Mesothelial cell of epicardium (in vitro differentiated cells): ENCODE measurements around the gene DNMT1. TPM values are rescaled to one million over a fixed set of nuclear protein-coding genes. Genes with fewer than 3 reads are reported as not detected.
"Not testable (repeated sequence)": the region's sequence is repeated elsewhere in the genome, so short reads cannot be mapped to it uniquely, and the experiment has no call there.

Experiments used
- DNase-seq, 2 experiments: peaks; one replicate each; pipeline ENCODE4 v3.0.0; 2021; ENCODE audit warnings: low spot score in 2 of 2; ENCODE audit not compliant: unreplicated experiment in 2 of 2
- H3K27ac Mint-ChIP-seq: 2 replicates; pipeline ENCODE4 v1.8.0; 2021; ENCODE audit warnings: mixed read lengths
- H3K27me3 Mint-ChIP-seq: 2 replicates; pipeline ENCODE4 v1.8.0; 2021; ENCODE audit warnings: low read depth, mixed read lengths
- H3K36me3 Mint-ChIP-seq: 2 replicates; pipeline ENCODE4 v1.8.0; 2021; ENCODE audit warnings: mixed read lengths
- H3K4me1 Mint-ChIP-seq: 2 replicates; pipeline ENCODE4 v1.8.0; 2021; ENCODE audit warnings: mixed read lengths
- H3K4me3 Mint-ChIP-seq: 2 replicates; pipeline ENCODE4 v1.8.0; 2021; ENCODE audit warnings: mild to moderate bottlenecking, moderate library complexity, mixed read lengths
- H3K9me3 Mint-ChIP-seq: 2 replicates; pipeline ENCODE4 v1.8.0; 2021; ENCODE audit warnings: mixed read lengths
- CTCF ChIP-seq: fragments of 200-600 bp; sonication (generic); IDR thresholded peaks from one replicate; pipeline ENCODE4 v1.5.0; 2021; ENCODE audit warnings: antibody characterized with exemption; ENCODE audit not compliant: unreplicated experiment
- total RNA-seq: library from RNA; stranded (reverse); gene quantifications from 3 replicates; pipeline ENCODE4 v1.2.1, GENCODE V29; 2021

Gene DNMT1
- total RNA-seq, 1 donor from 2014 or later = 110 TPM

DNA sequence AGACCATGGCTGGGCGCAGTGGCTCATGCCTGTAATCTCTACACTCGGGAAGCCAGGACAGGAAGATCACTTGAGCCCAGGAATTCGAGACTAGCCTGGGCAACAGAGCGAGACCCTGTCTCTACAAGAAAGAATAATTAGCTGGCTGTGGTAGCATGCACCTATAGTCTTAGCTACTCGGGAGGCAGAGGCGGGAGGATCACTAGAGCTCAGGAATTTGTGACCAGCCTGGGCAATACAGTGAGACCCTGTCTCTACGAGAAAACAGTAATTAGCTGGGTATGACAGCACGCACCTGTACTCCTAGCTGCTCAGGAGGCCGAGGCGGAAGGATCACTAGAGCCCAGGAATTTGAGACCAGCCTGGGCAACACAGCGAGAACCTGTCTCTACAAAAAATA is 7.4 kb downstream of the DNMT1 start:
- Mint-ChIP-seq H3K27ac (no peak overlapping the region), H3K4me3 (no peak overlapping the region), H3K27me3 (no peaks in the 10 kb centered on the region), H3K36me3 (peaks cover 2% of the 10 kb centered on the region), H3K4me1 (peaks cover 10% of the 10 kb centered on the region), H3K9me3 (no peaks in the 10 kb centered on the region)
- no peak for DNase-seq
- TF ChIP-seq CTCF = no peak

GRCh38 chr19:10184636-10185035 is 10.1 kb downstream of the DNMT1 start:
- no peak for TF ChIP-seq CTCF
- H3K36me3 Mint-ChIP-seq = peaks cover 7% of the 10 kb centered on the region
- no peak for DNase-seq
- H3K4me3 Mint-ChIP-seq = no peak overlapping the region
- peaks cover 10% of the 10 kb centered on the region for H3K4me1 Mint-ChIP-seq
- H3K9me3 Mint-ChIP-seq = no peaks in the 10 kb centered on the region
- H3K27ac Mint-ChIP-seq = peak overlapping the region; percentile 85
- H3K27me3 Mint-ChIP-seq = no peaks in the 10 kb centered on the region

DNA sequence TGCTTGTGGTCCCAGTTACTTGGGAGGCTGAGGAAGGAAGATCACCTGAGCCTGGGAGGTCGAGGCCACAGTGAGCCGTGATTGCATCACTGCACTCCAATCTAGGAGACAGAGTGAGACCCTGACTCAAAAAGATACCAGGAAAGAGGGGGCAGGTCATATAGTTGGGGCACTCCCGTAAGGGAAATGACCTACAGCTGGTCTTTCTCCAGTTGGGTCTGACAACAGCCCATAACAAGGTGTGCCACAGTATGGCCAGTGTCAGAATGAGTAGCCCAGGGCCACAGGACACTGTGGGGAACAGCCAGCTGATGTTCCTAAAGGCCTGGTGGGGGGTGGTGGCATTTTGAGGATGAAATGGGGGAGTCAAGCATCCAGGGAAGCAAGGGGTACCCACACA is 10.8 kb downstream of the DNMT1 start:
- peaks cover 7% of the 10 kb centered on the region for H3K36me3 Mint-ChIP-seq
- peak overlapping the region; percentile 85 for H3K27ac Mint-ChIP-seq
- no peaks in the 10 kb centered on the region for H3K27me3 Mint-ChIP-seq
- DNase-seq = no peak
- peaks cover 10% of the 10 kb centered on the region for H3K4me1 Mint-ChIP-seq
- no peaks in the 10 kb centered on the region for H3K9me3 Mint-ChIP-seq
- no peak overlapping the region for H3K4me3 Mint-ChIP-seq
- no peak for TF ChIP-seq CTCF

DNA sequence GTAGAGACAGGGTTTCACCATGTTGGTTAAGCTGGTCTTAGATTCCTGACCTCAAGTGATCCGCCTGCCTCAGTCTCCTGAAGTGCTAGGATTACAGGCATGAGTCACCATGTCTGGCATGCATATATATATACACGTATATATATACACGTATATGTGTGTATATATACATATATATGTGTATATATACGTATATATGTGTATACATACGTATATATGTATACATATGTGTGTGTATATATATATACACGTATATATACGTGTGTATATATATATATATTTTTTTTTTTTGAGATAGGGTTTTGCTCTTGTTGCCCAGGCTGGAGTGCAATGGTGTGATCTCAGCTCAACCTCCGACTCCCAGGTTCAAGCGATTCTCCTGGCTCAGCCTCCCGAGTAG is 11.9 kb downstream of the DNMT1 start:
- Mint-ChIP-seq H3K4me1 (peaks cover 10% of the 10 kb centered on the region), H3K9me3 (no peaks in the 10 kb centered on the region), H3K4me3 (no peak overlapping the region), H3K27ac (no peak overlapping the region), H3K27me3 (no peaks in the 10 kb centered on the region), H3K36me3 (peaks cover 7% of the 10 kb centered on the region)
- TF ChIP-seq CTCF = no peak
- DNase-seq = no peak

GRCh38 chr19:10182076-10182475 is 12.7 kb downstream of the DNMT1 start:
- no peak for TF ChIP-seq CTCF
- H3K9me3 Mint-ChIP-seq = no peaks in the 10 kb centered on the region
- H3K27me3 Mint-ChIP-seq = no peaks in the 10 kb centered on the region
- no peak for DNase-seq
- H3K36me3 Mint-ChIP-seq = peaks cover 8% of the 10 kb centered on the region
- H3K4me3 Mint-ChIP-seq = no peak overlapping the region
- peaks cover 10% of the 10 kb centered on the region for H3K4me1 Mint-ChIP-seq
- no peak overlapping the region for H3K27ac Mint-ChIP-seq

GRCh38 chr19:10180459-10180858 is 14.3 kb downstream of the DNMT1 start:
- Mint-ChIP-seq H3K4me3 (no peak overlapping the region), H3K36me3 (peaks cover 14% of the 10 kb centered on the region), H3K4me1 (peaks cover 10% of the 10 kb centered on the region), H3K9me3 (no peaks in the 10 kb centered on the region), H3K27me3 (no peaks in the 10 kb centered on the region), H3K27ac (no peak overlapping the region)
- no peak for TF ChIP-seq CTCF
- no peak for DNase-seq

GRCh38 chr19:10180024-10180423 is 14.7 kb downstream of the DNMT1 start:
- DNase-seq, H3K4me3 Mint-ChIP-seq, H3K27ac Mint-ChIP-seq, H3K4me1 Mint-ChIP-seq, H3K27me3 Mint-ChIP-seq, H3K9me3 Mint-ChIP-seq: not testable (repeated sequence)
- H3K36me3 Mint-ChIP-seq = peaks cover 16% of the 10 kb centered on the region
